K562 (cell line): ENCODE results near the gene ZSWIM9. TPM values are rescaled to one million over a fixed set of nuclear protein-coding genes. Genes with fewer than 3 reads are reported as not detected.
A peak's percentile ranks its signal among the peaks of the same experiment; 100 is the strongest.

Source experiments
- BRD9 ChIP-seq: fragments of 450-650 bp; IDR thresholded peaks from 2 replicates; pipeline ENCODE4 v1.6.1; 2018; ENCODE audit warnings: low read depth; ENCODE audit not compliant: partially characterized antibody
- ESRRA ChIP-seq: fragments of 450-650 bp; IDR thresholded peaks from 2 replicates; pipeline ENCODE4 v1.6.1; 2014; ENCODE audit warnings: low read depth, mild to moderate bottlenecking, moderate library complexity, borderline replicate concordance
- FOXK1 ChIP-seq: sonication (generic); formaldehyde crosslinking; IDR thresholded peaks from 2 replicates; pipeline ENCODE4 v1.8.0; 2022; ENCODE audit warnings: missing genetic modification reagents, mild to moderate bottlenecking, borderline replicate concordance
- FOXP1 ChIP-seq: sonication (generic); formaldehyde crosslinking; IDR thresholded peaks from 2 replicates; pipeline ENCODE4 v1.8.0; 2022; ENCODE audit warnings: mild to moderate bottlenecking, missing genetic modification reagents
- JUN ChIP-seq, 2 experiments: sonication (generic) in 1 of 2; formaldehyde crosslinking in 1 of 2; IDR thresholded peaks; 2 replicates each; pipeline versions ENCODE4 v1.6.1 to v1.8.0; 2012 to 2022; ENCODE audit warnings: borderline replicate concordance in 2 of 2, mild to moderate bottlenecking in 2 of 2, improper control_type of control experiment in 1 of 2, low read depth in 1 of 2, low read length in 1 of 2, missing genetic modification reagents in 1 of 2
- KAT8 ChIP-seq: fragments of 450-650 bp; IDR thresholded peaks from 2 replicates; pipeline ENCODE4 v1.6.1; 2016; ENCODE audit warnings: low read depth, mild to moderate bottlenecking
- L3MBTL2 ChIP-seq: fragments of 450-650 bp; IDR thresholded peaks from 2 replicates; pipeline ENCODE4 v1.6.1; 2016; ENCODE audit warnings: mild to moderate bottlenecking, moderate library complexity
- MAFK ChIP-seq: IDR thresholded peaks from 2 replicates; pipeline ENCODE4 v1.6.1; 2011; ENCODE audit warnings: low read length, improper control_type of control experiment
- NR2C1 ChIP-seq, 2 experiments: fragments of 450-650 bp; IDR thresholded peaks; 2 replicates each; pipeline ENCODE4 v1.6.1; 2017; ENCODE audit warnings: mild to moderate bottlenecking in 2 of 2, antibody characterized with exemption in 1 of 2, inconsistent platforms in 1 of 2, missing compliant biosample characterization in 1 of 2, missing genetic modification characterization in 1 of 2
- PHB ChIP-seq: fragments of 250-450 bp; sonication (Bioruptor Pico); IDR thresholded peaks from 2 replicates; pipeline ENCODE4 v1.5.0; 2021
- PHB2 ChIP-seq: fragments of 450-650 bp; IDR thresholded peaks from 2 replicates; pipeline ENCODE4 v1.6.1; 2017; ENCODE audit warnings: low read depth
- PRPF4 ChIP-seq: fragments of 200-400 bp; formaldehyde crosslinking; IDR thresholded peaks from one replicate; pipeline ENCODE4 v1.6.1; 2017; ENCODE audit warnings: low read length, low read depth, mild to moderate bottlenecking; ENCODE audit not compliant: insufficient read depth, poor library complexity, severe bottlenecking
- SUPT5H ChIP-seq: fragments of 450-650 bp; IDR thresholded peaks from 2 replicates; pipeline ENCODE4 v1.6.1; 2016
- TAL1 ChIP-seq: fragments of 450-650 bp; IDR thresholded peaks from 2 replicates; pipeline ENCODE4 v1.6.1; 2016; ENCODE audit warnings: mild to moderate bottlenecking
- TCF7 ChIP-seq: sonication (generic); IDR thresholded peaks from 2 replicates; pipeline ENCODE4 v1.6.1; 2016; ENCODE audit warnings: antibody characterized with exemption, borderline replicate concordance
- TFAM ChIP-seq: fragments of 250-450 bp; sonication (Bioruptor Pico); conservative IDR thresholded peaks from 2 replicates; pipeline ENCODE4 v1.5.0; 2021; ENCODE audit warnings: mild to moderate bottlenecking, moderate library complexity
- ZBTB1 ChIP-seq: sonication (generic); formaldehyde crosslinking; IDR thresholded peaks from 2 replicates; pipeline ENCODE4 v1.8.1; 2023; ENCODE audit warnings: missing genetic modification reagents, low read depth, mild to moderate bottlenecking, borderline replicate concordance
- ZBTB7A ChIP-seq: IDR thresholded peaks from 2 replicates; pipeline ENCODE4 v1.6.1; 2011; ENCODE audit warnings: low read depth, mild to moderate bottlenecking, low read length, moderate library complexity, borderline replicate concordance; ENCODE audit not compliant: control insufficient read depth
- ZC3H11A ChIP-seq: IDR thresholded peaks from 2 replicates; pipeline ENCODE4 v1.6.1; 2012; ENCODE audit warnings: low read depth, low read length, improper control_type of control experiment
- ZNF140 ChIP-seq: fragments of 250-450 bp; sonication (Bioruptor Pico); IDR thresholded peaks from 2 replicates; pipeline ENCODE4 v1.8.0; 2021; ENCODE audit warnings: moderate library complexity, mild to moderate bottlenecking, inconsistent platforms
- polyA plus RNA-seq, 8 experiments: library from polyadenylated mRNA; depleted of rRNA in 4 of 8; stranded (reverse) in 5 of 8; unstranded in 3 of 8; fragments of >200 nt; fragmentation: Nextera tagmentation in 2 of 8; fragmentation: Illumina TruSeq in 1 of 8; extraction: Ambion mirVana in 2 of 8; extraction: Trizol in 1 of 8; gene quantifications; 2 replicates each; pipeline versions ENCODE4 v1.2.1 to v1.2.3, GENCODE V29; 2011 to 2014; ENCODE audit warnings: inconsistent platforms in 1 of 8, missing spikeins in 1 of 8
- total RNA-seq, 7 experiments: library from RNA; depleted of rRNA in 6 of 7; stranded (reverse); fragments of >200 nt in 6 of 7; fragmentation: Illumina TruSeq in 2 of 7; extraction: Trizol in 2 of 7; gene quantifications; 2 replicates each; pipeline versions ENCODE4 v1.2.1 to v1.2.3, GENCODE V29; 2011 to 2021; ENCODE audit warnings: low replicate concordance in 1 of 7
- TF ChIP-seq, protein P1 (sequence below): sonication (generic); formaldehyde crosslinking; IDR thresholded peaks from 2 replicates; pipeline ENCODE4 v1.8.0; 2022; ENCODE audit warnings: mild to moderate bottlenecking, missing genetic modification reagents
- TF ChIP-seq, protein P2 (sequence below), 2 experiments: fragments of 450-650 bp; conservative IDR thresholded peaks; 2 replicates each; pipeline ENCODE4 v1.6.1; 2017; ENCODE audit warnings: mild to moderate bottlenecking in 2 of 2, moderate library complexity in 2 of 2
- TF ChIP-seq, protein P3 (sequence below): fragments of 250-450 bp; sonication (Bioruptor Pico); IDR thresholded peaks from 2 replicates; pipeline ENCODE4 v1.5.0; 2021; ENCODE audit warnings: mild to moderate bottlenecking, moderate library complexity

Gene ZSWIM9
- total and polyA plus RNA-seq, 9 of the 15 experiments (the other 6 are each of a cell fraction or from before 2014, with no cell fraction given) = 0.04 to 1.4 (median 0.34) TPM; not detected in 1

DNA sequence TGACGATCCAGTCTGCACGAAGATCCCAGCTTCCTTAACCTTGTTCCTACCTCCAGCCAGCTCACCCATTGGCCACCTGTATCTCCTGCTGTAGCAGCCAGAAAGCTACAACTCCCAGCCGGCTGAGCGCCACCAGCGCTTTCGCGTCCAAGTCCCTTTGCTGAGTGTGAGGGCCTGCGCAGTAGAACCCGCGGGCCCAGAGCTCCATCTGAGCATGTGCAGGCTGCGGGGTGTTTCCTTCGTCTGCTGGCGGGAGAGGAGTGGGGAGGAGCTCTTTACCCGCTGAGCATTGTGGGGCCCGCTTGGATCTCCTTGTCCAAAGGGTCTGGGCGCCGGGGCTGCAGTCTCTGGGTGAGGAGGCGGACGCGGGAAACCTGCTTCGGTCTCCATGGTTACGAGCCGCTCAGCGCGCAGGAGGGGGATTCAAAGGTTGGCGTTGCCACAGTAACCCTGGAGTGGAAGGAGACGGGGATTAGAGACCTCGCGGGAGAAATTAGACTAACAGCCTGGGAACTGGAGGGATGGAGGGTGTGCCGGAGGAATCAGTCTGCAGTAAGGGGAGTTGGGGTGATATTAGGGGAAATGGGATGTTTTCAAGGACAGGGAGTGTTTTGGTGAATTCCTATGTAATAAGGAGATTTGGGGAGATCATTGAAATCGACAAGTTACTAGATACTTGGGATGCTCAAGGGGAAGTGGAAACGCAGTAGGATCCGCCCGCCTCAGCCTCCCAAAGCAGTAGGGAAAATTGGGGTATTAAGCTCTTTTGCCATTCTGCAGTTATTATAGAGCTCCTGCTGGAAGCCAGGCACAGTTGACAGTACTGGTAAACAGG lies 33.5 kb downstream of the ZSWIM9 start (continued):
- peak; percentile 36 for TF ChIP-seq ESRRA
- no peak; the same call in 1 of the 2 replicates for TF ChIP-seq JUN (IDR thresholded peaks at IDR 0.05; ENCODE audit: borderline replicate concordance, low read depth, low read length)
- TF ChIP-seq JUN (CRISPR knock-in tag; IDR thresholded peaks at IDR 0.05; ENCODE audit: borderline replicate concordance) = no peak; the same call in 1 of the 2 replicates
- peak; percentile 90 for TF ChIP-seq L3MBTL2
- TF ChIP-seq, protein P1, sequence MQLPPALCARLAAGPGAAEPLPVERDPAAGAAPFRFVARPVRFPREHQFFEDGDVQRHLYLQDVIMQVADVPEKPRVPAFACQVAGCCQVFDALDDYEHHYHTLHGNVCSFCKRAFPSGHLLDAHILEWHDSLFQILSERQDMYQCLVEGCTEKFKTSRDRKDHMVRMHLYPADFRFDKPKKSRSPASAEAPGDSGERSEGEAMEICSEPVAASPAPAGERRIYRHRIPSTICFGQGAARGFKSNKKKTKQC = peak; percentile 96
- TF ChIP-seq FOXK1 (CRISPR knock-in tag) = no peak
- TF ChIP-seq SUPT5H = peak; percentile 86
- TF ChIP-seq ZBTB7A = peak; percentile 80; the same call in 1 of the 2 replicates
- TF ChIP-seq, protein P2, sequence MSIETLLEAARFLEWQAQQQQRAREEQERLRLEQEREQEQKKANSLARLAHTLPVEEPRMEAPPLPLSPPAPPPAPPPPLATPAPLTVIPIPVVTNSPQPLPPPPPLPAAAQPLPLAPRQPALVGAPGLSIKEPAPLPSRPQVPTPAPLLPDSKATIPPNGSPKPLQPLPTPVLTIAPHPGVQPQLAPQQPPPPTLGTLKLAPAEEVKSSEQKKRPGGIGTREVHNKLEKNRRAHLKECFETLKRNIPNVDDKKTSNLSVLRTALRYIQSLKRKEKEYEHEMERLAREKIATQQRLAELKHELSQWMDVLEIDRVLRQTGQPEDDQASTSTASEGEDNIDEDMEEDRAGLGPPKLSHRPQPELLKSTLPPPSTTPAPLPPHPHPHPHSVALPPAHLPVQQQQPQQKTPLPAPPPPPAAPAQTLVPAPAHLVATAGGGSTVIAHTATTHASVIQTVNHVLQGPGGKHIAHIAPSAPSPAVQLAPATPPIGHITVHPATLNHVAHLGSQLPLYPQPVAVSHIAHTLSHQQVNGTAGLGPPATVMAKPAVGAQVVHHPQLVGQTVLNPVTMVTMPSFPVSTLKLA (conservative IDR thresholded peaks at IDR 0.05) = no peak; a peak in 1 of 4 replicates
- 0 out of 2 replicates have a peak, but pooled peaks have one; percentile 38 for TF ChIP-seq PHB (CRISPR knock-in tag)
- TF ChIP-seq FOXP1 (CRISPR knock-in tag) = peak; percentile 96; the same call in 1 of the 2 replicates
- no peak for TF ChIP-seq ZC3H11A
- TF ChIP-seq PRPF4 = no peak
- TF ChIP-seq KAT8 = no peak
- no peak for TF ChIP-seq BRD9
- peak; percentile 73 for TF ChIP-seq ZBTB1 (CRISPR knock-in tag)
- TF ChIP-seq TFAM (CRISPR knock-in tag) = no peak
- TF ChIP-seq PHB2 = no peak
- TF ChIP-seq NR2C1 (IDR thresholded peaks at IDR 0.05) = no peak
- no peak for TF ChIP-seq NR2C1 (tag; IDR thresholded peaks at IDR 0.05)
- no peak for TF ChIP-seq TCF7
- no peak for TF ChIP-seq TAL1
- TF ChIP-seq ZNF140 (CRISPR knock-in tag) = no peak
- TF ChIP-seq MAFK = no peak
- TF ChIP-seq, protein P3, sequence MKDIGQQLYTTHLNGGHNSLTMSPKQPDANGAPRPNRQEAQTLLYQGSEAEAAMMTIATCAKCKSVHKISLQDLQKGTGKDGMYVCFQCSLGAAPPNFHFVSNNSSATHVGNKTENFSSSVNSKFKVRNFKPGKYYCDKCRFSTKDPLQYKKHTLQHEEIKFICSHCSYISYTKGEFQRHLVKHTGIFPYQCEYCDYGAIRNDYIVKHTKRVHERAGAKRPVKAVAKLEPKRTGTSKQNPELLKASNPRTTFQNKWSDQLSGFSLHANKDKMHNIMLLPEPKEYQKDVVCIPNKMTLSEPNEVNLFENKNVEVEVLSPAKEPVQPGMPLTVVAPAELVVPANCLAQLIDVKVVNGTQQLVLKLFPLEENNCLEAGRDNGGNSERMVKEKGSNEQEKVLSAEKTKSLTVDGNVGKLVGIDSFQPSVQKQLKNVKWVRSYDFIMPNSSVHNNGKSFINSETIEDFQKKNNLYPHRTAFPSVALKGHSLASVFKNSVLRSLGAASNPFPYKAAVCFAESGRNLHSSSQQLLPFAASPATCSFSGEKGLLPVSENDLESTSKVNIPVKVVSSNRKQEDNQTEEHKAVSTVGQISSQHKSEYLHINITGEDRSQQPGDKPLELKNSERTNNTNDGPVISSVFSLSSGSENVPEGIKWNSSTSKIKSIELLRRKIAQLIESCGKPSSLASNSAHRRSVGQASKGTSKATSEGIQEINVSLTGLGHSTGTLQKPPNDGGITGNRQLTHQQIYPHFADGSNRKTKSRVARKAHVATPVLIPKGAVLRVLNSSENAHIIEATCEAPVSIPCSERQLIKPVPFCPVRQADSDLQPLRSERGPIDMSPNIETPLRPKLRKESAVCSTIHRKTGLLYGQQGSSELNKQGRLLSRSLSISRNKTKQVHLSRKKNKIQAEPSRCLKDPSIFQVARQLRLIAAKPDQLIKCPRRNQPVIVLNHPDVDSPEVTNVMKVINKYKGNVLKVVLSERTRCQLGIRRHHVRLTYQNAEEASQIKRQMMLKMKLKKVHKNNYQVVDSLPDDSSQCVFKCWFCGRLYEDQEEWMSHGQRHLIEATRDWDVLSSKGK (CRISPR knock-in tag) = no peak
